Measurements from ENCODE around the gene SNCAIP.
"Not testable (repeated sequence)": the region's sequence is repeated elsewhere in the genome, so short reads cannot be mapped to it uniquely, and the experiment has no call there.

SNCAIP gene

GRCh38 chr5:122350496-122350895 is 38.5 kb downstream of the SNCAIP start:
- H3K4me3 ChIP-seq (ENCODE audit: low read depth, low read length), result no peak overlapping the region
- TF ChIP-seq CTCF (IDR thresholded peaks at IDR 0.05; ENCODE audit: low read depth, low read length), result no peak

- TF ChIP-seq CTCF (IDR thresholded peaks at IDR 0.05; ENCODE audit: low read depth, low read length), result no peak
Observed at GRCh38 chr5:122351416-122352157, 39.5 kb downstream of the SNCAIP start.

GRCh38 chr5:122352331-122352730 is 40.3 kb downstream of the SNCAIP start:
- TF ChIP-seq CTCF (IDR thresholded peaks at IDR 0.05; ENCODE audit: low read depth, low read length), result no peak
- H3K4me3 ChIP-seq (ENCODE audit: low read depth, low read length), result no peak overlapping the region

More at GRCh38 chr5:122351416-122352157, 39.5 kb downstream of the SNCAIP start:
- H3K4me3 ChIP-seq (ENCODE audit: low read depth, low read length), result no peak overlapping the region

- H3K4me3 ChIP-seq (ENCODE audit: low read depth, low read length), result not testable (repeated sequence)
Observed at GRCh38 chr5:122353361-122353760, 41.3 kb downstream of the SNCAIP start.

GRCh38 chr5:122354293-122354692 is 42.3 kb downstream of the SNCAIP start:
- no peak for TF ChIP-seq CTCF (IDR thresholded peaks at IDR 0.05; ENCODE audit: low read depth, low read length)
- H3K4me3 ChIP-seq (ENCODE audit: low read depth, low read length), result no peak overlapping the region

GRCh38 chr5:122355324-122355723 is 43.3 kb downstream of the SNCAIP start:
- no peak for TF ChIP-seq CTCF (IDR thresholded peaks at IDR 0.05; ENCODE audit: low read depth, low read length)

GRCh38 chr5:122356855-122357254 is 44.8 kb downstream of the SNCAIP start:
- no peak overlapping the region for H3K4me3 ChIP-seq (ENCODE audit: low read depth, low read length)
- no peak for TF ChIP-seq CTCF (IDR thresholded peaks at IDR 0.05; ENCODE audit: low read depth, low read length)

More at GRCh38 chr5:122355324-122355723, 43.3 kb downstream of the SNCAIP start:
- no peak overlapping the region for H3K4me3 ChIP-seq (ENCODE audit: low read depth, low read length)

Measured in WI38 (cell line).